Pancreas (tissue), 10 donors: ENCODE data around the gene CCDC86. TPM values are rescaled to one million over a fixed set of nuclear protein-coding genes. Genes with fewer than 3 reads are reported as not detected.

ENCODE experiments used
- ATAC-seq, 4 donors: fragments of 200-7000 bp; cut with Tn5 transposase; one replicate each; pipeline versions ENCODE4 v1.8.0 to v1.9.1; 2020; ENCODE audit warnings: mild to moderate bottlenecking in 4 of 4, moderate library complexity in 4 of 4
- DNase-seq, 6 donors: peaks; one replicate each; pipeline ENCODE4 v3.0.0-alpha.2; 2020
- FAIRE-seq: peaks from 2 replicates; lab custom pipeline; 2012; peaks lifted over from hg19 to GRCh38; lab: Jason Lieb, UNC
- H3K27ac ChIP-seq, 4 donors: fragments of 200-600 bp; sonication (generic); 1 replicate in 3 of 4; 2 replicates in 1 of 4; pipeline versions ENCODE4 v1.5.0 to v1.8.0; 2020
- H3K27me3 ChIP-seq, 4 donors: fragments of 200-600 bp; one replicate each; pipeline ENCODE4 v1.8.0; 2021
- H3K36me3 ChIP-seq, 3 donors: fragments of 200-600 bp; sonication (generic) in 1 of 3; one replicate each; pipeline versions ENCODE4 v1.5.0 to v1.8.0; 2020 to 2021
- H3K4me1 ChIP-seq, 3 donors: fragments of 200-600 bp; one replicate each; pipeline ENCODE4 v1.8.0; 2021
- H3K4me3 ChIP-seq, 4 donors: fragments of 200-600 bp; sonication (generic) in 2 of 4; one replicate each; pipeline versions ENCODE4 v1.5.0 to v1.8.0; 2020 to 2021
- H3K9me3 ChIP-seq, 4 donors: fragments of 200-600 bp; one replicate each; pipeline ENCODE4 v1.8.0; 2021
- CTCF ChIP-seq, 4 donors: fragments of 200-600 bp; sonication (generic) in 3 of 4; IDR thresholded peaks; one replicate each; pipeline versions ENCODE4 v1.5.0 to v1.8.0; 2021; ENCODE audit warnings: antibody characterized with exemption in 4 of 4
- WGBS, 2 donors: extraction: QIAGEN DNeasy Blood & Tissue Kit; methylation state at CpG; one replicate each; pipeline ENCODE4 v1.1.7; 2013; 5-methylcytosine and 5-hydroxymethylcytosine counted together
- intact Hi-C, 3 donors: fragments of 100-400 bp; cut with DNase I; formaldehyde crosslinking; loops; one replicate each; pipeline versions ENCODE4 v1.11.1 to v1.14.2; 2022
- polyA plus RNA-seq, 2 donors: library from polyadenylated mRNA; stranded (reverse); fragments of 200-250 nt; gene quantifications; one replicate each; pipeline ENCODE4 v1.2.3, GENCODE V29; 2013
- total RNA-seq, 6 donors: library from RNA; stranded (reverse); fragmentation: NEBNext Ultra II Directional in 4 of 6; extraction: Animal tissue kit (Norgen Biotek cat#: 25700) in 4 of 6; gene quantifications; one replicate each; pipeline versions ENCODE4 v1.2.1 to v1.2.4, GENCODE V29; 2021 to 2023
- donor health status: healthy with polysubstance abuse.
- donor health status: DM: no; HTN: no; CAD: no; lungs with moderate emphysema.
- donor health status: DM: no; HTN: no; CAD: no.
- donor health status: control.
- donor health status: control.
- donor health status: Bipolar disorder and iron deficiency.
- donor health status: DM: yes; HTN: yes; CAD: no.
- donor health status: DM: no; HTN: no; CAD: no.
- donor health status: DM: no; HTN: no; CAD: no.
- donor health status: DM: yes; HTN: yes; CAD: no.

Gene CCDC86
- total and polyA plus RNA-seq, 8 donors, result 6.3 to 20.8 (median 11.0) TPM

- DNase-seq, result no peak
- no peak overlapping the region for H3K27ac ChIP-seq
- no peaks in the 10 kb centered on the region for H3K27me3 ChIP-seq
- H3K4me1 ChIP-seq, result no peaks in the 10 kb centered on the region
- FAIRE-seq, result no peak
- intact Hi-C loops, result no loop called here
- 68 to 77% methylated on average over 7 of the region's 7 CpGs for WGBS, 2 donors
- H3K4me3 ChIP-seq, result no peak overlapping the region
- ATAC-seq, result peak in 2 of 4 donors; percentile 5 to 37
- no peaks in the 10 kb centered on the region for H3K9me3 ChIP-seq
- TF ChIP-seq CTCF (IDR thresholded peaks at IDR 0.05), result no peak
- H3K36me3 ChIP-seq, result no peaks in the 10 kb centered on the region
These were observed 29.6 kb downstream of the CCDC86 start for GRCh38 chr11:60871378-60872061.

- Histone ChIP-seq H3K4me1 (no peaks in the 10 kb centered on the region), H3K4me3 (no peak overlapping the region), H3K9me3 (no peaks in the 10 kb centered on the region), H3K27ac (no peak overlapping the region), H3K36me3 (no peaks in the 10 kb centered on the region), H3K27me3 (no peaks in the 10 kb centered on the region)
- intact Hi-C loops, result no loop called here
- DNase-seq (no peak), FAIRE-seq (no peak), ATAC-seq (peak in 3 of 4 donors; percentile 35 to 55 (median 51))
- TF ChIP-seq CTCF (IDR thresholded peaks at IDR 0.05), result no peak
- WGBS, 2 donors, result 76 to 82% methylated on average over 6 of the region's 6 CpGs
These were observed 30.4 kb downstream of the CCDC86 start for GRCh38 chr11:60872124-60872960.

GRCh38 chr11:60872961-60873524, 31.1 kb downstream of the CCDC86 start:
- H3K36me3 ChIP-seq, result no peaks in the 10 kb centered on the region
- intact Hi-C loops, result no loop called here
- 60 to 61% methylated on average over 16 of the region's 16 CpGs for WGBS, 2 donors
- no peak for DNase-seq
- TF ChIP-seq CTCF (IDR thresholded peaks at IDR 0.05), result no peak
- no peak overlapping the region for H3K27ac ChIP-seq
- no peaks in the 10 kb centered on the region for H3K4me1 ChIP-seq
- no peaks in the 10 kb centered on the region for H3K9me3 ChIP-seq
- peak in 2 of 4 donors; percentile 17 to 24 for ATAC-seq
- H3K4me3 ChIP-seq, result no peak overlapping the region
- FAIRE-seq, result no peak
- no peaks in the 10 kb centered on the region for H3K27me3 ChIP-seq

GRCh38 chr11:60873533-60873932, 31.6 kb downstream of the CCDC86 start:
- H3K27ac ChIP-seq, result no peak overlapping the region
- no peak for ATAC-seq
- WGBS, 2 donors, result 72 to 85% methylated on average over 12 of the region's 12 CpGs
- no peaks in the 10 kb centered on the region for H3K9me3 ChIP-seq
- no peak overlapping the region for H3K4me3 ChIP-seq
- no peaks in the 10 kb centered on the region for H3K4me1 ChIP-seq
- DNase-seq, result no peak
- no peak for TF ChIP-seq CTCF (IDR thresholded peaks at IDR 0.05)
- no peak for FAIRE-seq
- no peaks in the 10 kb centered on the region for H3K36me3 ChIP-seq
- no peaks in the 10 kb centered on the region for H3K27me3 ChIP-seq
- intact Hi-C loops, result no loop called here
